SK-N-SH treated with all-trans-retinoic acid at 6 μM for 48 hours (cell line): ENCODE measurements around the gene PTPRG.

ENCODE experiments used
- ATAC-seq: fragments of 200-7000 bp; cut with Tn5 transposase; 3 replicates; pipeline ENCODE4 v1.9.1; 2020; ENCODE audit warnings: mild to moderate bottlenecking, moderate library complexity
- ARNTL ChIP-seq: fragments of 450-650 bp; formaldehyde crosslinking; IDR thresholded peaks from 2 replicates; pipeline ENCODE4 v1.5.0; 2020; ENCODE audit warnings: low read depth, mild to moderate bottlenecking, moderate library complexity, borderline replicate concordance
- BACH2 ChIP-seq: fragments of 250-450 bp; sonication (Bioruptor Pico); IDR thresholded peaks from 2 replicates; pipeline ENCODE4 v1.9.0; 2021; ENCODE audit warnings: mild to moderate bottlenecking, borderline replicate concordance
- ESRRG ChIP-seq: fragments of 250-450 bp; sonication (Bioruptor Pico); IDR thresholded peaks from 2 replicates; pipeline ENCODE4 v1.6.1; 2021; ENCODE audit warnings: mild to moderate bottlenecking
- GLIS3 ChIP-seq: fragments of 250-450 bp; sonication (Bioruptor Pico); IDR thresholded peaks from 2 replicates; pipeline ENCODE4 v1.5.0; 2020; ENCODE audit warnings: mild to moderate bottlenecking, moderate library complexity
- POU6F1 ChIP-seq: fragments of 250-450 bp; sonication (Bioruptor Pico); IDR thresholded peaks from 2 replicates; pipeline ENCODE4 v1.8.0; 2021; ENCODE audit warnings: low read depth, mild to moderate bottlenecking, moderate library complexity, borderline replicate concordance
- PPARA ChIP-seq: fragments of 250-450 bp; sonication (Bioruptor Pico); IDR thresholded peaks from 2 replicates; pipeline ENCODE4 v1.5.0; 2020; ENCODE audit warnings: mild to moderate bottlenecking, borderline replicate concordance
- RARB ChIP-seq: fragments of 250-450 bp; sonication (Bioruptor Pico); IDR thresholded peaks from 2 replicates; pipeline ENCODE4 v1.8.0; 2021; ENCODE audit warnings: mild to moderate bottlenecking, moderate library complexity
- TCF4 ChIP-seq: fragments of 250-450 bp; sonication (Bioruptor Pico); IDR thresholded peaks from 2 replicates; pipeline ENCODE4 v1.8.0; 2021; ENCODE audit warnings: mild to moderate bottlenecking, moderate library complexity, borderline replicate concordance
- ZC3H10 ChIP-seq: fragments of 250-450 bp; sonication (Bioruptor Pico); IDR thresholded peaks from 2 replicates; pipeline ENCODE4 v1.5.1; 2021; ENCODE audit warnings: mild to moderate bottlenecking, moderate library complexity
- ZNF8 ChIP-seq: fragments of 450-650 bp; formaldehyde crosslinking; IDR thresholded peaks from 2 replicates; pipeline ENCODE4 v1.5.0; 2020; ENCODE audit warnings: mild to moderate bottlenecking, moderate library complexity
- TF ChIP-seq, protein P1 (sequence below): fragments of 250-450 bp; sonication (Bioruptor Pico); IDR thresholded peaks from 2 replicates; pipeline ENCODE4 v1.8.0; 2020; ENCODE audit warnings: mild to moderate bottlenecking, moderate library complexity, borderline replicate concordance
- TF ChIP-seq, protein P2 (sequence below): fragments of 250-450 bp; sonication (Bioruptor Pico); IDR thresholded peaks from 2 replicates; pipeline ENCODE4 v1.5.1; 2021; ENCODE audit warnings: mild to moderate bottlenecking, moderate library complexity
- TF ChIP-seq, protein P3 (sequence below): fragments of 250-450 bp; sonication (Bioruptor Pico); IDR thresholded peaks from 2 replicates; pipeline ENCODE4 v1.5.0; 2020; ENCODE audit warnings: mild to moderate bottlenecking, moderate library complexity

The PTPRG gene

GRCh38 chr3:61681636-61682035 is 120.3 kb downstream of the PTPRG start:
- TF ChIP-seq, protein P1, sequence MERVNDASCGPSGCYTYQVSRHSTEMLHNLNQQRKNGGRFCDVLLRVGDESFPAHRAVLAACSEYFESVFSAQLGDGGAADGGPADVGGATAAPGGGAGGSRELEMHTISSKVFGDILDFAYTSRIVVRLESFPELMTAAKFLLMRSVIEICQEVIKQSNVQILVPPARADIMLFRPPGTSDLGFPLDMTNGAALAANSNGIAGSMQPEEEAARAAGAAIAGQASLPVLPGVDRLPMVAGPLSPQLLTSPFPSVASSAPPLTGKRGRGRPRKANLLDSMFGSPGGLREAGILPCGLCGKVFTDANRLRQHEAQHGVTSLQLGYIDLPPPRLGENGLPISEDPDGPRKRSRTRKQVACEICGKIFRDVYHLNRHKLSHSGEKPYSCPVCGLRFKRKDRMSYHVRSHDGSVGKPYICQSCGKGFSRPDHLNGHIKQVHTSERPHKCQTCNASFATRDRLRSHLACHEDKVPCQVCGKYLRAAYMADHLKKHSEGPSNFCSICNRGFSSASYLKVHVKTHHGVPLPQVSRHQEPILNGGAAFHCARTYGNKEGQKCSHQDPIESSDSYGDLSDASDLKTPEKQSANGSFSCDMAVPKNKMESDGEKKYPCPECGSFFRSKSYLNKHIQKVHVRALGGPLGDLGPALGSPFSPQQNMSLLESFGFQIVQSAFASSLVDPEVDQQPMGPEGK: no peak
- TF ChIP-seq POU6F1 (CRISPR knock-in tag) (no peak), PPARA (no peak)
- TF ChIP-seq, all 23 proteins: peak for 0
- no peak for ATAC-seq

- TF ChIP-seq, protein P2, sequence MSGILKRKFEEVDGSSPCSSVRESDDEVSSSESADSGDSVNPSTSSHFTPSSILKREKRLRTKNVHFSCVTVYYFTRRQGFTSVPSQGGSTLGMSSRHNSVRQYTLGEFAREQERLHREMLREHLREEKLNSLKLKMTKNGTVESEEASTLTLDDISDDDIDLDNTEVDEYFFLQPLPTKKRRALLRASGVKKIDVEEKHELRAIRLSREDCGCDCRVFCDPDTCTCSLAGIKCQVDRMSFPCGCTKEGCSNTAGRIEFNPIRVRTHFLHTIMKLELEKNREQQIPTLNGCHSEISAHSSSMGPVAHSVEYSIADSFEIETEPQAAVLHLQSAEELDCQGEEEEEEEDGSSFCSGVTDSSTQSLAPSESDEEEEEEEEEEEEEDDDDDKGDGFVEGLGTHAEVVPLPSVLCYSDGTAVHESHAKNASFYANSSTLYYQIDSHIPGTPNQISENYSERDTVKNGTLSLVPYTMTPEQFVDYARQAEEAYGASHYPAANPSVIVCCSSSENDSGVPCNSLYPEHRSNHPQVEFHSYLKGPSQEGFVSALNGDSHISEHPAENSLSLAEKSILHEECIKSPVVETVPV: no peak
- TF ChIP-seq, protein P3, sequence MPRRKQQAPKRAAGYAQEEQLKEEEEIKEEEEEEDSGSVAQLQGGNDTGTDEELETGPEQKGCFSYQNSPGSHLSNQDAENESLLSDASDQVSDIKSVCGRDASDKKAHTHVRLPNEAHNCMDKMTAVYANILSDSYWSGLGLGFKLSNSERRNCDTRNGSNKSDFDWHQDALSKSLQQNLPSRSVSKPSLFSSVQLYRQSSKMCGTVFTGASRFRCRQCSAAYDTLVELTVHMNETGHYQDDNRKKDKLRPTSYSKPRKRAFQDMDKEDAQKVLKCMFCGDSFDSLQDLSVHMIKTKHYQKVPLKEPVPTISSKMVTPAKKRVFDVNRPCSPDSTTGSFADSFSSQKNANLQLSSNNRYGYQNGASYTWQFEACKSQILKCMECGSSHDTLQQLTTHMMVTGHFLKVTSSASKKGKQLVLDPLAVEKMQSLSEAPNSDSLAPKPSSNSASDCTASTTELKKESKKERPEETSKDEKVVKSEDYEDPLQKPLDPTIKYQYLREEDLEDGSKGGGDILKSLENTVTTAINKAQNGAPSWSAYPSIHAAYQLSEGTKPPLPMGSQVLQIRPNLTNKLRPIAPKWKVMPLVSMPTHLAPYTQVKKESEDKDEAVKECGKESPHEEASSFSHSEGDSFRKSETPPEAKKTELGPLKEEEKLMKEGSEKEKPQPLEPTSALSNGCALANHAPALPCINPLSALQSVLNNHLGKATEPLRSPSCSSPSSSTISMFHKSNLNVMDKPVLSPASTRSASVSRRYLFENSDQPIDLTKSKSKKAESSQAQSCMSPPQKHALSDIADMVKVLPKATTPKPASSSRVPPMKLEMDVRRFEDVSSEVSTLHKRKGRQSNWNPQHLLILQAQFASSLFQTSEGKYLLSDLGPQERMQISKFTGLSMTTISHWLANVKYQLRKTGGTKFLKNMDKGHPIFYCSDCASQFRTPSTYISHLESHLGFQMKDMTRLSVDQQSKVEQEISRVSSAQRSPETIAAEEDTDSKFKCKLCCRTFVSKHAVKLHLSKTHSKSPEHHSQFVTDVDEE (CRISPR knock-in tag): no peak
- TF ChIP-seq BACH2 (CRISPR knock-in tag) (no peak), ZC3H10 (CRISPR knock-in tag) (no peak), GLIS3 (no peak), ZNF8 (CRISPR knock-in tag) (no peak), ESRRG (CRISPR knock-in tag) (no peak), ARNTL (no peak), TCF4 (no peak), RARB (CRISPR knock-in tag) (no peak), POU6F1 (CRISPR knock-in tag) (no peak)
- TF ChIP-seq, protein P1: no peak
- ATAC-seq: peak; percentile 46; the same call in 2 of the 3 replicates
Observed at GRCh38 chr3:61682671-61683548, 121.5 kb downstream of the PTPRG start.

- no peak for ATAC-seq
- TF ChIP-seq, protein P2: no peak
- TF ChIP-seq PPARA (no peak), BACH2 (CRISPR knock-in tag) (no peak)
- TF ChIP-seq, all 23 proteins: peak for 0
Observed at GRCh38 chr3:61683549-61684236, 122.3 kb downstream of the PTPRG start.
